Gastroesophageal sphincter (tissue), 3 donors: ENCODE data around the gene GRM7.

ENCODE experiments used
- EP300 ChIP-seq: sonication (generic); formaldehyde crosslinking; IDR thresholded peaks from one replicate; pipeline ENCODE4 v1.6.1; 2017; ENCODE audit warnings: antibody characterized with exemption, mild to moderate bottlenecking
- POLR2A ChIP-seq, 2 donors: fragments of 450-650 bp; IDR thresholded peaks; one replicate each; pipeline ENCODE4 v1.6.1; 2017; ENCODE audit warnings: antibody characterized with exemption in 2 of 2, mild to moderate bottlenecking in 2 of 2, moderate library complexity in 1 of 2
- POLR2AphosphoS5 ChIP-seq: sonication (generic); formaldehyde crosslinking; IDR thresholded peaks from one replicate; pipeline ENCODE4 v1.6.1; 2017; ENCODE audit warnings: antibody characterized with exemption
- TF ChIP-seq, protein P1 (sequence below), 4 experiments: fragments of 200-600 bp in 2 of 4; fragments of 450-650 bp in 2 of 4; sonication (generic) in 1 of 4; IDR thresholded peaks; one replicate each; pipeline ENCODE4 v1.5.1; 2017 to 2019; ENCODE audit warnings: antibody characterized with exemption in 4 of 4, mild to moderate bottlenecking in 2 of 4, moderate library complexity in 2 of 4

- TF ChIP-seq, protein P1, sequence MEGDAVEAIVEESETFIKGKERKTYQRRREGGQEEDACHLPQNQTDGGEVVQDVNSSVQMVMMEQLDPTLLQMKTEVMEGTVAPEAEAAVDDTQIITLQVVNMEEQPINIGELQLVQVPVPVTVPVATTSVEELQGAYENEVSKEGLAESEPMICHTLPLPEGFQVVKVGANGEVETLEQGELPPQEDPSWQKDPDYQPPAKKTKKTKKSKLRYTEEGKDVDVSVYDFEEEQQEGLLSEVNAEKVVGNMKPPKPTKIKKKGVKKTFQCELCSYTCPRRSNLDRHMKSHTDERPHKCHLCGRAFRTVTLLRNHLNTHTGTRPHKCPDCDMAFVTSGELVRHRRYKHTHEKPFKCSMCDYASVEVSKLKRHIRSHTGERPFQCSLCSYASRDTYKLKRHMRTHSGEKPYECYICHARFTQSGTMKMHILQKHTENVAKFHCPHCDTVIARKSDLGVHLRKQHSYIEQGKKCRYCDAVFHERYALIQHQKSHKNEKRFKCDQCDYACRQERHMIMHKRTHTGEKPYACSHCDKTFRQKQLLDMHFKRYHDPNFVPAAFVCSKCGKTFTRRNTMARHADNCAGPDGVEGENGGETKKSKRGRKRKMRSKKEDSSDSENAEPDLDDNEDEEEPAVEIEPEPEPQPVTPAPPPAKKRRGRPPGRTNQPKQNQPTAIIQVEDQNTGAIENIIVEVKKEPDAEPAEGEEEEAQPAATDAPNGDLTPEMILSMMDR (IDR thresholded peaks at IDR 0.05) = no peak
- TF ChIP-seq EP300 = no peak
- no peak for TF ChIP-seq POLR2A (IDR thresholded peaks at IDR 0.05)
- no peak for TF ChIP-seq POLR2AphosphoS5
Observed at GRCh38 chr3:7407107-7407506, 546.2 kb downstream of the GRM7 start.
